NCI-H146 (cell line): Measurements from ENCODE around the gene GRIN2A.

ENCODE experiments used
- DNase-seq: peaks from one replicate; lab custom pipeline; 2025; lab: John Stamatoyannopoulos, UW

The GRIN2A gene

DNA sequence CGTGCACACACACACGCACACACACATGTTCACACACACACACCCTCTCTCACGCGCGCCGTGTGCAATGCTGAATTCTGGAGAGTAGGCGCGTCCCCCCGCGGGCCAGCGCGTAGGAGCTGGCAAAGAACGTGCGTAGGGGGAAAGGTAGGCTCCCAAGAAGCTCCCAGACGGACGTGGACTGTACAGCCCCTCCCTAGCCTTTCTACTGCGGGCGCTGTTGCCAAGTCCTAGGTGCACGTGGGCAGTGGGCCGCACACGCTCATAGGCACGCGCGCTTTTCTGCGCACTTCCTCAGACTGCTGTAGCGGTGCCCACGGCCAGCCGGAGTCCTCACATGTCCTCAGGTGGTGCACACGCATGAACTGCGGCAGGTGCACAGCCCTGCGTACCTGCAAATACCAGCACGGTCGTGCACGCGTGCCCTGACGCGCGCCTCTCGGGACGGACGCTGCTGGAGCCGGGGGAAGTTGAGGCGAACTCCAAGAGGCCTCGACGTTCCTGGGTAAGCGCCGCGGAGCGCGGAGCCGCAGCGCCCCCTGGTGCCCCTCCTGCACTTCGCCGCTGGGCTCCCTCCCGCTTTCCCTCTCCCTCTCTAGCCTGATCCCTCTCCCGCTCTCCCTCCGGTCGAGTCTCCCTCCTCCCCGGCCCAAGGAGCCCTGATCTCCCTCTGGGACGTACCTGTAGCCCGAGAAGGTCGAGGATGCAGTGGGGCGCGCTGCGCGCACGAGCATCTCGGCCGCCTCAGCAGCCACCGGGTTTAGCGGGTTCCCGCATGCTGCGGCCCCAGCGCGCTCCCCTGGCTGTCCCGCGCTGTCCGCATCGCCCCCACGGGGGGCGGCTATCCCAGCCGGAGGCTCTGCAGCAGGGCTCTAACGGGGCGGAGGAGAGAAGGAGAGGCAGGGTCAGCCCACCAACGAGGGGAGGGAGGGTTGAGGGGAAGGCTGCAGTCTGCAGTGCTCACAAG is 749 bp downstream of the GRIN2A start:
- DNase-seq, result no peak

DNA sequence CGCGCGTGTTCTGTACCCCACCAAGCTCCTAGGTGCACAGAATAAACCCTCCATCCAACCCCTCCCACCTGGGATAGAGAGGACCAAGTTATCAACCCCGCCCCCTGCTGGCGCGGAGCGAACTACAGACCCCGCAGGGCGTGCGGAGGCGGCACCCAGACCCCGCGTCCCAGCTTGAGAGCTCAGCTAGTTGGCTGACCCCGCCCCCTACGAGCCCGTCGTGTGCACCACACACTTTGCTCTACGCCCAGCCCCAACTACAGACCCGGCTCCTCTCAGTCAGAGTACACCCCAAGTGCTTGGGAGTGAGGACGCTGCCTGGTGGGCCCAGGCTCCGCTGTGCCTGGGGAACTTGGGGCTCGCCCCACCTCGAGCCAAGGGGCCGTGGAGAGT is 1.5 kb downstream of the GRIN2A start:
- DNase-seq, result no peak

DNA sequence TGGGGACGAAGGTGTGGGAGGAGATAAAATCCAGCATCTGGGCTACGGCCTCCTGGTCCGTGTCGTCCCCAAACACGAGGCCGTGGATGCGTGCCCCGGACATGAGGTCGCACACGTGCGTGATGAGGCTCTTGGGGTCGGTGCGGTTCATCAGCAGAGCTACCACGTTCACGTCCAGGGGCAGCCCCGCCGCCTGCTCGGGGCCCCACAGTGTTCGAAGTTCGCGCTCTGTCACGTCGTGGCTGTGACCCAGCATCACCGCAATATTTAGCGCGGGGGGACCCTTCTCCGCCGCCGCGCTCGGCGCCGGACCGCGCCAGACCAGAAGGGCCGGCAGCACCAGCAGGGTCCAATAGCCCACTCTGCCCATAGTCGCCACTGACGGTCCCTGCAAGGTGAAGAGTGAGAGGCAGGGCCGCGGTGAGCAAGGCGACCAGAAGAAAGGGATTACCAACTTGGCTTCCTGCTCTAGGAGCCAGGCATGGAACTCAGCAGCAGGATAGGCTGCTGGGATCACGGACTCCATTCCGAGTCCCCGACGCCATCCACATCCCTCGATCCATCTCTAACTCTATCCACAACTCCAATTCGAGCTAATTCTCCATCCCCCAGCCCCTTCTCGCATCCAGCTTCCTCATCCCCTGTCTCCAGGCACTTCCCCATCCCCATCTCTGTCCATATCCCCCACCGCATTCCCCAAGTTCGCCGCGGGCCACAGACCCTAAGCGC is 2.0 kb downstream of the GRIN2A start:
- DNase-seq, result no peak

DNA sequence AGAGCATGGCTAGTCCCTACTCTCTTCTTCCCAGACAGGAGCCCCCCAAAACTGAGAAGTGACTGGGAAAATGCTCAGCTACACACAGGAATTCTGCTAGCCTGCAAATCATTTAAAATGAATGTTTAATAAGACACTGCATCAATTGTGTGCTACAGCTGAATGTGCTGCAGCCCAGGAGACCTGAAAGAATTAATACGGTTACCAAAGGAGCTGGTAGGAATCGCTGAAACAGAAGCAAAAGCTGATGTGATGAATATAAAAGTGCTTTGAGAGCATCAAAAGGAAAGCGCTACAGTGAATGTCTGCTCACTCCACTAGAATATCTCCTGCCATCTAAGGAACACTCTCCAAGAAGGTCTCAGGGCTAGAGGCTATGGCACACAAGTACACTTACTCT is 3.7 kb downstream of the GRIN2A start:
- DNase-seq, result no peak

DNA sequence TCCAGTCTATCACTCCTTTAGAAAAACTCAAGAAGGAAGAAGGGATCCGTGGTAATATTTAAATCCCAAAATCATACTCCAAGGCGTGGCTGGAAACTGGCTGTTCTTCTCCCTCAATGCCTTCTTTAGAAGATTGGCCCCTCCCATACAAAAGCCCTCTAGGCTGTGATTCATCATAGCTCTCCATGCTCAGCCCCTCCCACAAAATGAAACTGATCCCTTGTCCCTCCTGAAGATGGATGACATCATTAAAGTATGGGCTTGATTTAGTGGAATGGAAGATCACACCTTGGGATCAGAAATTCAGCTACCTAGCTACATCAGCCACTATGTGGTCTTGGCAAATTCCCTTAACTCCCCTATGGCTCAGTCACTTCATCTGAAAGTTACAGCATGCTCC is 4.1 kb downstream of the GRIN2A start:
- DNase-seq, result no peak

DNA sequence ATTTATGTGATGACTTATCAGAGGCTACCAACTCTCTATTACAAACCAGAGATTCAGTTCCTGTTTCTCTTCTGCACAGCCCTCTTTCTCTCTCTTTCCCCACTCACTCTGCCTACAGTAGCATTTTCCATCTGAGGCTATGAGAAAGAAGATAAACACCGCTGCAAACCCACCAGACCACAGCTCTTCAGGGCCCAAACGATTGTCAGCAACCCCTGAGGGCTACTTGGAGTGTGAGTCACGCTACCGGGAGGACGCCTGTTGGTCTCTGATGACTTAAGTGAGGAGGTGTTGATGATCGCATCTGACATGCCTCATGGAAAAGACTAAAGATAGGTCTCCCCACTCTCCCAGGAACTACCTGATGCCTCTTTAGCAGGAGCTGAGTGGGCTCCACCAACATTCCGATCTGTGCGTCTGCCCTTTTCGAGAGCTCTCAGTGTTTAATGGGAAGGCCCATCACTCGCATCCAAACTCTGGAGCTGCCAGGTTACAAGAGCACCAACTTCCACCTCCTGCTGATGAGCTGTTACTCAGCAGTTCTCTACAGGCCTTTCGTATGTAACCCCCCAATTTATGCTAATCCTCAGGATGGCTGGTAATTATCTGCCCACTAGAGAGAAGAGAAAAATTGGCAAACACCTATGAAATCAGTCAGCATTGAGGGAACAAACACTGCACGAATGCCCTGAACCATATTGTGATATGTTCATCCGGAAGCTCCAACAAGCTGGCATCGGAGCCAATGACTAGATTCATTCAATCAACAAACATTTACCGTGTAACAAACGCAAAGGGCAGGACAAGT is 9.2 kb downstream of the GRIN2A start:
- no peak for DNase-seq

DNA sequence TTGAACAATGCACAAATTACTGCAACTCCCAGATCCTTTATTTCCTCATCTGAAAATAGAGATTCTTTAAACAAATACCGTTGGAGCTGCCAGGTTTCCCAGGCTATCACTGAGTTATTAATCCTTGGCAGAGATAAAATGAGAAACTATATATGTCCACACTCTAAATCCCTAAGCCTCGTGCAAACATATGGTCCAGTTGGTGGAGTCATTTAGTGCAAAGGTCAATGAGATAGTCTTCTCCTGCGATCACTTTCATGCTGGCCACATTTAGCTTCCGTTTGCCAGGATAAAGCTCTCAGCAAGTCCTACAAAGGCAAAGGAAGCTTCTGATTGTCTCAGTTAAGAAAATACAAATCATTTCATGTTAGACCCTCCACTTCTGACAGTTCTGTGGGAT is 11.0 kb downstream of the GRIN2A start:
- no peak for DNase-seq

DNA sequence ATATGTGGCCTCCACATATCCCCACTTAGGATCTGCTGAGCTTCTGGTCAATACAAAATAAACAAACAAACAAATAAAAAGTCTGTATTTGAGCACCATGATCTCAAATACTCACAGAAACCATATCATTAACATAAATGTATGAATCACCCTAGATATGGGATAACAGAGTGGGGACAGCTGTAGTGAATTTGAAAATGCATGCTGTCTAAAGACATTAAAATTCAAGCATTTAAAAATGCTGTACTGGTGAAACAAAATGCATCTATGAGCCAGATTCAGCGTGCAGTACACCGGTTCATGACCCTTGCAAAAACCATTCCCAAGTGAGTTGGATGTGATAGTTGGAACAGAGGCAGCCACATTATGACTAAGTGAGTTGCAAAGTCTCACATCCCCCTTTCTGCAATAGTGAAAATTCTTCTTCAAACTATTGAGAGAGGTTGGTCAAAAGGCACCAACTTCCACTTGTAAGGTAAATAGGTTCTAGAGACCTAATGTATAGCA is 12.3 kb downstream of the GRIN2A start:
- DNase-seq, result no peak

DNA sequence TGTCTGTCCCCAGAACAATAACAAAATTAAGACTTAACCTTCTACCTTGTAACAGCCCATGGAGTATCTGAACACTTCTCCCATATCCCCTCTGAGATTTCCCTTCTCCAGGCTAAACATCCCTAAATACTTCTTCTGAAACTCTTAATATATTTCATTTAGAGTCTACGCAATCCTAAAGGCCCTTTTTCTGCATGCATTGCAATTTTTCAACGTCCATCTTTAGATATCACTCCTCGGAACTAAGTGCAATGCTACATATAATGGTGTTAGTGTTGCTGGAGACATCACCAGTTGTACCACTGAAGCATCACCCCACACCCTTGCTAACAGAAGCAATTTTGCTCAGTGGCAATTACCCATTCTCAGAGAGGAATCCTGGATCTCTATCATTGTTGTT is 13.2 kb downstream of the GRIN2A start:
- no peak for DNase-seq

DNA sequence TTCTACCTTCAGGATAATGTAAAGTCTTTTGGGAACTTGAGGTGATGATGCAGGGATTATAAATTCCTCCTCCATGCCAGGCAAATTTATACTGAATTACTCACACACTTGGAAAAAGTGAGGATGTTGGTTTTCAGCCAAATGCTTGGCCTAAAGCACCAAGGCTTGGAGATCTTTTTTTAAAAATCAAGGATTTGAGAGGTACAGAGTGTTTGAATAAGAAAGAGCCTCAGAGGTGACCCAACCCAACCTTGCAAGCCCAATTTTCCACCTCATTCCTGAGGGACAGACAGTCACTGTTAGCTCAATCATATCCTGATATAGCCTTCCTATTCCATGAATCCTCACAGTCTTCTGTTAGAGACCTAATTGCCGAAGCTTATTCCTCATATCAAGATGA is 14.0 kb downstream of the GRIN2A start:
- no peak for DNase-seq

DNA sequence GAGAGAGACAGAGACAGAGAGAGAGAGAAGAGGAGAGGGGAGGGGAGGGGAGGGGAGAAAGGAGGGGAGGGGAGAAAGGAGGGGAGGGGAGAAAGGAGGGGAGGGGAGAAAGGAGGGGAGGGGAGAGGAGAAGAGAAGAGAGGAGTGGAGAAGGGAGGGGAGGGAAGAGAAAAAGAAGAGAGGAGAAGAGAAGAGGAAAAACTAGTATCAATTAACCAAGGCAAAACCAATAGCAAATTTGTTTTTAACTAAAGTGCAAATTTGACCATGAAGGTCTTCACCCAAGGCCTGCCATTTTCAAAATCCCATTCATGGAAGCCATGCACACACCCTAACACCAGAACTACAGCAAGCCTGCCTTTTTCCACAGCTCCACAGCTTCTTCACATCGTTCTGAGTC is 16.6 kb downstream of the GRIN2A start:
- no peak for DNase-seq

DNA sequence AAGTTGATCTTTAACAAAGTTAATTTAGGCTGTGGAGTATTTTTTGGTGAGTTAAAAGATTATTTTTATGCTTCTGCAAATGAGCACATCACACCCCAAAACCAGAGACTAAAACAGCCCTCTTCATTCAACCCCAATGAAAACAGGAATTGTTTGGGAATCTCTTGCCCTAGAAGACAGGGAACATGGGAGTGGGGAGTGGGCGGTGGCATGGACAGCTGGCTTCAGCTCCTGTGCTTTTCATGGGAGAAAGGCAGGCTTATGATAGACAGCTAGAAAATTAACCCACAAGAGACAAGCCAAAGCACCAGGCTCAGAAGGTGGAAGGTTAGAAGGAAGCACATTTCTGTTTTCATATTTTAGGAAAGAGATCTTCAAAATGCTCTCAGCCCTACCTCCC is 19.2 kb downstream of the GRIN2A start:
- no peak for DNase-seq

DNA sequence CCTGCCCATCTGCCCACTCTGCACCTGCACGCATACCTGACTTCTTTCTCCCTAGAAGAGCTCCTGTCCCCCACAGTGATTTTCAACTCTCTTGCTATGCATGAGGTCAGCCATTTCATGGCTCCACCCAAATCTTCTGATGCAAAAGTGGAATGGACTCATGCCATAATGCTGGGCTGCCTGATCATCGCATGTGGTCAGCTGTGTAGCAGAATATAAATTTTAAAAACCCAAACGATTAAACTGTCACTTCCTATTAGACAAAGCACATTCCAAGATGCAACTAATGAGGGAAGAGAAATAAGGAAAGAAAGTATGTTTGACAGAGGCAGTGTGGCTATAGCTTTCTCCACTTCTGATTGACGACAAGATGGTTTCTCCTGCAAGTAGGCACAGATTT is 26.1 kb downstream of the GRIN2A start:
- DNase-seq, result no peak

DNA sequence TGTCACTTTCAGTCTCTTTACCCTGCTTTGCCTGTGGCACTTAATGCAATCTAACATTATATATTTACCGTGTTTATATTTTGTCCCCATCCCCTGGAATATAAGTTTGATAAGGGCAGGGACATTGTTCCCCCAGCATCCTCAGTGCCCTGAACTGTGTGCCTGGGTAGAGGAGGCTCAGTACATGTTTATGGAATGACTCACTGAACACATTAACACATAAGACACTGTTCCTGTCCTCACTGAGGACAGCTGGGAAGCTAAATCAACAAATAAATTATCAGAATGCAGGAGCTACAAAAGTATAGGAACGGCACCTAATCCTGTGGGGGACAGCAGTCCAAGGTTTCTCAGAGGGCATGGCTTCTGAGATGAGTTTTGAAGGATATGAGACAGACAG is 27.8 kb downstream of the GRIN2A start:
- DNase-seq, result no peak

DNA sequence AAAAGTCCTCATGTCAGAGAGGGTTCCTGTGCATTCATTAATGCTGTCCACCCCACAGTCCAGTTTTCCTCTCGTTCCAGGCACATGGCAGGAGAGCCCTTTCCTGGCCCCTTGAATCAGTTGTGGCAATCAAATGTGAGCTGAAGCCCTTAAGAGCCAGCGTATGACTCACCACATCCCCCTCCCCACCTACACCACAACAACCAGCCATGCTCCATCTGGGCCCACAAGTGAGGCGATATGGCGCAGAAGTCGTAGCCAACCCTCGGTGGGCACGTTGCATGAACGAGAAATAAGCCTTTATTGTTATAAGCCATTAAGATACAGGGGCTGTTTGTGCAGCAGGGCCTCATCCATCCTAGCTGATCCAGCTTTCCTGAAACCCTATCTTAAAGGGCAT is 28.2 kb downstream of the GRIN2A start:
- DNase-seq, result no peak

DNA sequence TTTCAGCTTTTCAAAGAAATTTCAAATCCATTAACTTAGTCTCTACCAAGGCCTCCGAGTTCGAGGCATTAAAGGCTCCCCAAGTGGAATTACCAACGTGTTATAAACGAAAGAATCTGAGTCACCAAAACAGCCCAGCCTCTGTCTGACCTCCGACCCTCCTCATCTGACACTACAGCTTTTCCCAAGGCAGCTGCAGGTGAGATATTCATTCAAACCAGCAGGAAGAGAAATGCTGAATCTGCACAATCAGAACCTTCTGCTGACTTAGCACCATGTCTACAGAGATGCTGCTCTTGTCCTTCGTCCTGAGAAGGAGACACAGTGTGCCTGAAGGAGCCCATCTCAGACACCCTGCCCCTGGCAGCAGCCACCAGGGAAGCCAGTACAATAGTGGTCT is 30.5 kb downstream of the GRIN2A start:
- DNase-seq, result no peak

DNA sequence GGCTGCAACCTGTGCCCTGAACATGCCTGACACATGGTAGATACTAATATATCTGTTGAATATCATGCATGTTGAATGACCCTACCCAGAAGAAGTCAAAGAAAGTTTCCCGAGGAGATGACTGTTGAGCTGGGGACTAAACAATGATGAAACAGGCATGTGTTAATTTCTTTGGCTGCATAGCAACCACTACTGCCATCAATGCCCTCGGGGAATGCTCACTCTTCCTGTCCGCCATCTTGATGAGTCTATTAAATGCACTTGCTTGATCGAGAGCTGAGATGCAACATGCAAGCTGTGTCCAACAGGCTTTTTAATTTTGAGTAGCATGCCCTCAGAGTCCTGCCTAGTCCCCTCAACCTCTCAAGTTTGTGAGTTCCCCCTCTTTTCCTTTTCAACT is 31.3 kb downstream of the GRIN2A start:
- DNase-seq, result no peak

DNA sequence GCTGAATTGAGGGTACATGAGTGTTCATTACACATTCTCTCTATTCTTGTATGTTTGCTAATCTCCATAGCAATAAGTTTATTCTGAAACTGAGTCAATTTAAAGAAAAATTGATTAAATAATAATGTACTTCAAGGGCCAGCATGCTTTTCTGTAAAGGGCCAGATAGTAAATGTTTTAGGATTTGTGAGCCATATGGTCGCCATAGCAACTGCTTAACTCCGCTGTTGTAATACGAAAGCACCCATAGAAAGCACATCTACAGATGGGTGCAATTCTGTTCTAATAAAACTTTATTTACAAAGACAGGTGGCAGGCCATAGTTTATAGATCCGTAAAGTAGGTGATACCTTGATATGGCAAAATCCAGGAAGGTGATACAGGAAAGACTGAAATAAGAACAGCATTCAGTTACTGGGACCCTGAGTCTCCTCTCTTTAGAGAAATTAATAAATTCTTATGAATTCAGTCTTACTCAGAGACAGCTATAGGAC is 36.6 kb downstream of the GRIN2A start:
- DNase-seq, result no peak

DNA sequence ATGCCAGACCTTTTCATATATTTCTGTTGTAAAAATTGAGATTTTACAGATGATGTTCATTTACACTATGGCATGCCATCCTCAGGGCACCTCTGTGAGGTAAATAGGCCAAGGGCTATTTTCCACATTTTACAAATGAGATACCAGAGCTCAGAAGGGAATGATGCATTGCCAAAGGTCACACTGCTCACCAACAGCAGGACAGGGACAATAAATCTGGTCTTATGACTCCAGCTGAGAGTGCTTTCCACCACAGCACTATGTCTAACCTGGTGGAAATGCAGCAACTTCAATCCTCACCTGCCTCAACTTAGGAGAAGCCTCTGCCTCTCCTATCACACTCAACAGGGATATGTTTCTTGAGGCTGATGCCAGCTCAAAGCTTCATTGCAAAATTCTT is 40.6 kb downstream of the GRIN2A start:
- no peak for DNase-seq

DNA sequence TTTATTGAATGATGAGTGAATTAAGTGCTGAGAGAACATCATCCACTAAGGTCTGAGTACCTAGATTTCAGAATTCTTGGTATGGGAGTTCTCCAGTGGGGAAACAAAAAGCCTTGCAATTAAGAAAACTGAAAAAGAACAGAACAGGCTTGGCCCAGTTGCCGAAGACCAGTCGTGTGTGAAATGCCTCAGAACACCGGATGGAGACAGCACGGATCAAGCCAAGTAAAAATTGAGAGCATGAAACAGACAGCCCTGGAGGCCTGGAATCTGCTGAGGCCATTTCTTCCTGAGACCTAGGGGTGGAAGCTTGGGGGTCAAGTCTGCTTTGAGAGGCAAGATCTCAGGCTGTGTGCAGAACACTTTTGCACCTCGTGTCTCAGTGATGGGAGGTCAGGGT is 43.3 kb downstream of the GRIN2A start:
- DNase-seq, result no peak

DNA sequence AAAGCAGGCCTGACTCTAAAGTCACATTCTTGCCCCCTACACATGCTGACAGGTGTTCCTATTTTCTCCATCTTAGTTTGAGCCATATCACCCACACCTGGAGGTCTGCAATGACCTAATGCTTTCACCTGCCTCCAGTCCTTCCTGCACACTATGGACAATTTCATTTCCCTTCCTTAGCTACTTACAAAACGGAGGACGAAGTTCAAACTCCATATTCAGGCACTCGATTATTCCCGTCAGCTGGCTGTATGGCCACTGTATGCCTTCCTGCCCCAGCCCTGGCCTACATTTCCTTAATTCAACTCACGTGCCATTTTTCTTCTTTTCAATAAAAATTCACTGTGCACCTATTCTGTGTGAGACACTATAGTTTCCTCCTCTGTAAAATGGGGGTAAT is 44.9 kb downstream of the GRIN2A start:
- no peak for DNase-seq

DNA sequence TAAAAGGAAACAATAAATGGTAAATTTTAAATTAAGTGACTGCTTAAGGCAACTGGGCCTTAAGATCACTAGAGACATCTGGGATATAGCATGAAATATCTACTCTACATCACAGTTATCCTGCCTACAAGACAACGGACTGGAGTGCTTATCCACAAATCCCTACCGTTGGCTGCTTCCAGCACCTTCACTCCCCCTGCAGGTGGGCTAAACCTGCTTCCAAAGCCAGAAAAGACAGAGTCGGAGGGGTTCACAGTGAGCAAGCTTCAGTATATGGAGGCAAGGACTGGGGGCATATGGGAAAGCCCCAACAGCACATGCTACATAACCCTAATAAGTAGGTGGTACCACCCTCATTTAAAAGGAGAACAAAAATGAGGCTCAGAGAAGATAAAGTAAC is 45.3 kb downstream of the GRIN2A start:
- no peak for DNase-seq
